ENCODE results near the gene ANKRD44.

ANKRD44 gene

DNA sequence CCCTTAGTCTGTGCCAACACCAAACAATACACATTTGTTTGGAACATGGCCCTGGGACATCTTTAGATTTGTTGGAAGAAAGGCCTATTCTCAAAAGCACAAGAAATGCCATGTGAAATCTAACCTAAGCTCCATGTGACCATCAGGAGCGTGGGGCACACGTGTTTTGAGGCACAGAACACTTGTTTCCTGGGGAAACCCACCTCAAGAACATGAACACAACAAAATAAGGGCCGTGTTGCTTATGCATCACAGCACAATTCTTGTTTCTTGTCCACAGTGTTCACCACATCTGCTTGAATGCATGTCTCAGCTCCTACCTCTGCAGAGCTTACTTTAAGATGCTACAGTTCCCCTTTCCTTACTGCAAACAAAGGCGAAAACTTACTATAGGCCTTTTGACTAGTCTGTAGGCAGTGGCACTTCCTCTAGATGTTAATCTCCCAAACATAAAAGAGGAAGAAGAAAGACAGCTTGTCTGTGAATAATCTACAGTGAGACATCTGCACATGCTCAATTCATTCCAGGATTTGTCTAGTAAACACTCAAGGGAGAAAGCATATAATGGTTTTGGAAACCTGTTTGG, 165.0 kb downstream of the ANKRD44 start:
- no peak for DNase-seq
- H3K4me3 ChIP-seq (ENCODE audit: low read depth, low read length) = no peak overlapping the region
- TF ChIP-seq CTCF (IDR thresholded peaks at IDR 0.05; ENCODE audit: low read depth, low read length, missing control alignments) = no peak
- in situ Hi-C loops (cut with HindIII; ENCODE audit: low pct_ligation_motif_present, low sequenced_read_pairs) = no loop called here
- no peaks in the 10 kb centered on the region for H3K36me3 ChIP-seq (replicated peaks)
- H3K27ac ChIP-seq = no peak overlapping the region
- H3K27me3 ChIP-seq (replicated peaks) = no peaks in the 10 kb centered on the region

DNA sequence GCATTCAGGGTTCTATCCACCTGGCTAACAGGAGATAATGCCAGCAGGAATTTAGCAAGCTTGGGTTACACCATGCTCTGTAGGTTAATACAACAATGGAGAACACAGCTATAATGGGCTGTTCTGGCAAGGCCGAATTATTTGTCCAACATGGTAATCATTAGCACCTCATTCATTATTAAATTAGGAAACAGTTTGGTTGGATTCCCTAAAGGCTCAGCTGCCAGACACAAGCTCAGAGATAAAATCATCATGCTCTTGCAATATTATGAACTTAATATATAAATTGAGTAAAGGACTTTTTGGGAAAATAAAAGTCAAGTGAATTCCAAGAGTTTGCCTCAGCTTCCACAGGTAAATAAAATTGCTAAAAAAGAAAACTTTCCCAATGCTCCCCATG, 166.4 kb downstream of the ANKRD44 start:
- Histone ChIP-seq H3K27me3 (replicated peaks) (no peaks in the 10 kb centered on the region), H3K36me3 (replicated peaks) (no peaks in the 10 kb centered on the region), H3K27ac (no peak overlapping the region), H3K4me3 (ENCODE audit: low read depth, low read length) (no peak overlapping the region)
- DNase-seq = no peak
- in situ Hi-C loops (cut with HindIII; ENCODE audit: low pct_ligation_motif_present, low sequenced_read_pairs) = no loop called here
- TF ChIP-seq CTCF (IDR thresholded peaks at IDR 0.05; ENCODE audit: low read depth, low read length, missing control alignments) = no peak

GRCh38 chr2:197141702-197142473, 168.7 kb downstream of the ANKRD44 start:
- Histone ChIP-seq H3K36me3 (replicated peaks) (no peaks in the 10 kb centered on the region), H3K27me3 (replicated peaks) (no peaks in the 10 kb centered on the region), H3K27ac (no peak overlapping the region), H3K4me3 (ENCODE audit: low read depth, low read length) (no peak overlapping the region)
- in situ Hi-C loops (cut with HindIII; ENCODE audit: low pct_ligation_motif_present, low sequenced_read_pairs) = no loop called here
- no peak for TF ChIP-seq CTCF (IDR thresholded peaks at IDR 0.05; ENCODE audit: low read depth, low read length, missing control alignments)
- no peak for DNase-seq

GRCh38 chr2:197140045-197140444, 170.5 kb downstream of the ANKRD44 start:
- in situ Hi-C loops (cut with HindIII; ENCODE audit: low pct_ligation_motif_present, low sequenced_read_pairs) = no loop called here
- H3K4me3 ChIP-seq (ENCODE audit: low read depth, low read length) = no peak overlapping the region
- H3K27ac ChIP-seq = no peak overlapping the region

GRCh38 chr2:197138506-197138905, 172.1 kb downstream of the ANKRD44 start:
- H3K4me3 ChIP-seq (ENCODE audit: low read depth, low read length) = no peak overlapping the region
- in situ Hi-C loops (cut with HindIII; ENCODE audit: low pct_ligation_motif_present, low sequenced_read_pairs) = no loop called here
- H3K36me3 ChIP-seq (replicated peaks) = no peaks in the 10 kb centered on the region
- H3K27me3 ChIP-seq (replicated peaks) = no peaks in the 10 kb centered on the region
- no peak overlapping the region for H3K27ac ChIP-seq
- no peak for TF ChIP-seq CTCF (IDR thresholded peaks at IDR 0.05; ENCODE audit: low read depth, low read length, missing control alignments)
- no peak for DNase-seq

More at GRCh38 chr2:197140045-197140444, 170.5 kb downstream of the ANKRD44 start:
- no peaks in the 10 kb centered on the region for H3K36me3 ChIP-seq (replicated peaks)
- TF ChIP-seq CTCF (IDR thresholded peaks at IDR 0.05; ENCODE audit: low read depth, low read length, missing control alignments) = no peak
- H3K27me3 ChIP-seq (replicated peaks) = no peaks in the 10 kb centered on the region
- no peak for DNase-seq

Measured in brain microvascular endothelial cell (primary cell).